Fibroblast of pulmonary artery (primary cell): ENCODE results near the gene RHBDF1.

Experiments used
- DNase-seq: peaks from one replicate; pipeline ENCODE4 v3.0.0-alpha.2; 2010; ENCODE audit warnings: low read depth
- H3K4me3 ChIP-seq: replicated peaks from 2 replicates; pipeline ENCODE4 v1.5.1; 2011; ENCODE audit warnings: low read depth, mild to moderate bottlenecking, control low read depth, low read length, moderate library complexity
- TF ChIP-seq, protein P1 (sequence below): IDR thresholded peaks from 2 replicates; pipeline ENCODE4 v1.5.1; 2011; ENCODE audit warnings: mild to moderate bottlenecking, control low read depth, low read length, inconsistent platforms; ENCODE audit errors: missing control alignments

RHBDF1 gene

DNA sequence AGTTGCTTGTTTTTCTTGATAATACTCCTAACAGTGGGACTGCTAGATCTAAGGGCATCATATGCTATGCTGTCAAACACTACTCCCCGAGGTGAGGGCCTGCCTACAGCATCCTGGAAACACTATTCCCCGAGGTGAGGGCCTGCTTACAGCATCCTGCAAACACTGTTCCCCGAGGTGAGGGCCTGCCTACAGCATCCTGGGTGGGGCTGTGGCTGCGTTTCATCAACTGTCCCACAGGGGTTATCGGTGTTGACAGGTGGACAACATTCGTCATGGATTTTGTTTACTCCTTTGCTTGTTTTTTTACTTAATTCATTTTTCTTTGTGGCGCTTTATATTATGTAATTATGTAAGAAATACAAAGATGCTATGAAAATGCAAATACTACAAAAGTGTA, 43.6 kb upstream of the RHBDF1 start:
- TF ChIP-seq, protein P1, sequence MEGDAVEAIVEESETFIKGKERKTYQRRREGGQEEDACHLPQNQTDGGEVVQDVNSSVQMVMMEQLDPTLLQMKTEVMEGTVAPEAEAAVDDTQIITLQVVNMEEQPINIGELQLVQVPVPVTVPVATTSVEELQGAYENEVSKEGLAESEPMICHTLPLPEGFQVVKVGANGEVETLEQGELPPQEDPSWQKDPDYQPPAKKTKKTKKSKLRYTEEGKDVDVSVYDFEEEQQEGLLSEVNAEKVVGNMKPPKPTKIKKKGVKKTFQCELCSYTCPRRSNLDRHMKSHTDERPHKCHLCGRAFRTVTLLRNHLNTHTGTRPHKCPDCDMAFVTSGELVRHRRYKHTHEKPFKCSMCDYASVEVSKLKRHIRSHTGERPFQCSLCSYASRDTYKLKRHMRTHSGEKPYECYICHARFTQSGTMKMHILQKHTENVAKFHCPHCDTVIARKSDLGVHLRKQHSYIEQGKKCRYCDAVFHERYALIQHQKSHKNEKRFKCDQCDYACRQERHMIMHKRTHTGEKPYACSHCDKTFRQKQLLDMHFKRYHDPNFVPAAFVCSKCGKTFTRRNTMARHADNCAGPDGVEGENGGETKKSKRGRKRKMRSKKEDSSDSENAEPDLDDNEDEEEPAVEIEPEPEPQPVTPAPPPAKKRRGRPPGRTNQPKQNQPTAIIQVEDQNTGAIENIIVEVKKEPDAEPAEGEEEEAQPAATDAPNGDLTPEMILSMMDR = no peak
- DNase-seq = no peak
- H3K4me3 ChIP-seq = no peak overlapping the region

DNA sequence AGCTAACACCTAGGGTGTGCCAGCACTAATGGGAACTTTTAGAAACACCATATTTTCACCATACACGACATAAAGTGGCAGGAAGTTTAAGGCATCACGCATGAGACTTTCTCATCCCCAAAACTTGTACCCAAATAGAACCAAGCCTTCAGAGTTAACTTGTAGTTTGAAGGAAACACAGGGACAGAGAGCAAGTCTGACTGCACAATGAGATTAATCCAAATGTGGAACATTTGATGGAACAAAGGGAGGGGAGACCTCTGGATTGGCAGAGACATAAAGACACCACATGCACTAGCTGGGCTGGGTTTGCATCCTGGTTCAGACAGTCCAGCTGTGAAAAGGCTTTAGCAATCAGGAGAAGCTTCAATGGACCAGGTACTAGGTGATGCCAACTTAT, 41.9 kb upstream of the RHBDF1 start:
- no peak for DNase-seq
- no peak overlapping the region for H3K4me3 ChIP-seq
- TF ChIP-seq, protein P1 = no peak

DNA sequence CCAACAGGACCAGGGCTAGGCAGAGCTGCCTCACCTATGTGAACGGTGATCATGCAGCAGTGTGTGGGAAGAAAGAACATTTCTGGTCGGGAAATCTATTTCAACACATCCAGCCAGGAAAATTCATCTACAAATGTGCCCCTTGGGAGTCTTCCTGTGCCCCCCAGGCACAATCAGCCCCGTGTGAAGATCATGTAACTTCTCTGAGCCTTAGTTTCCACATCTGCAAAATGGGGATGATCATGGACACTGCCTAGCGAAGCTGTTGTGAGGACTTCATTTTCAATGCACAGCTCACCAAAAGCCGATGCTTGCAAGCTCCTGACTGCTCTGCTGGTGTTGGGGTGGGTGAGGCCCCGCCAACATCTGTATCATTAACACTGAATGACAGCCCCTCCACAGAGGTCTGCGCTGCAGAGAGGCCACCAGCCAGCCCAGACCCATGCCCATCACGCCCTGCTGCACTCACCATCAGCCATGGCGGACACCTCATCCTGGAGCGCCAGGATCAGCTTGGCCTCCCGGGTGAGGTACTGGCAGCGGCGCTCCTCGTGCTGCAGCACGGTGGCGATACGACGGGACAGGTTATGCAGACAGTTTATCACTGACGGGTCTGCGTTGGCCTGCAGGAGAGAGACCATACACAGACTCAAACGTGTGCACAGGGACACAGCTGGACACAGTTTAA, 39.9 kb upstream of the RHBDF1 start:
- TF ChIP-seq, protein P1 = no peak
- H3K4me3 ChIP-seq = no peak overlapping the region
- no peak for DNase-seq

DNA sequence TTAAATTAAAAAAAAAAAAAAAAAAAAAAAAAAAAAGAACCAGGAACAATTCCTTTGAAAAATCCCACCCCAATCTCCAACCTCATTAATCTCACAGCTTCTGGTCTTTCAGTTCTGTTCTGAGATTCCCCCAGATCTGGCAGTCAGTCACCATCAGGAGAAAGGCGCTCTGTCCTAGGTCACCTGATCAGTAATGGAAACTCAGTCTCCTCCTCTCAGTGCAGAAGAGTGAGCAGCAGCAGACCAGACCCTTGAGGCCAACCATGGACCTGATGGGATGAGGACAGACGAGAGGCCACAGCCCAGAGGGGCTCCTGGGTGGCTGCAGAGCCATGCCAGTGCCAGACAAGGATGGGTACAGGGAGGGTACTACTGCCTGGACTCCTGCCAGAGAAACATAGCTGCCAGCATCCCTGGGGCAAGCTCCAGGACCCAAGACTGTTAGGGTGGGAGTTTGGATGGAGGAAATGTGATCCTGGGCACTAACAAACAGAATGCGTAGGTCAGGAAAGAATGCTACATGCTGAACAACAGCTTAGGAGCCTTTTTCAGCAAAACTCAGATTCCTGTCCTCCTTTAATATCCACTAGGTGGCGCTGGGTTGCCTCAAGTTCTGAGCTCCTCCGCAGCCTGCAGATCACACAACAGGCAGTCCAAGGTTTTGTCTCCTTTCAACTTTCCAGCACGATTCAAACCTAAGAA, 34.3 kb upstream of the RHBDF1 start:
- no peak overlapping the region for H3K4me3 ChIP-seq
- peak; percentile 90 for DNase-seq
- TF ChIP-seq, protein P1 = peak; percentile 86

DNA sequence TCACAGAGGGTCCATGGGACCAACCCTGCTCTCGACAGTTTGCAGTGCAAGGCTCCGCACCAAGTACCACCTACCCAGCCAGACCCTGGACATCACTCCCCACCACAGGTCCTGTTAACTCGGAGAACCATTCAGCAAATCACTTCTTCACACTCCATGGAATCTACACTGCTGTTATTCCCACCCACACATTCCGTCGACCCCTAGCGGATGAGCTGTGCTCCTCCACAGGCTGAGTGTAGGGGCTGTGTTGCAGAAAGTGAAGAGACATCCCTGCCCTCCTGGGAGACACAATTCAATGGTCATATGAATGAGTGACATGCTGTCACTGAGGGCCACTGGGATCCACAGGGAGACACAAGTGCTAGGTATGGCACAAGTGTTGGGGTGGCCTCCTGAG, 33.1 kb upstream of the RHBDF1 start:
- no peak for DNase-seq
- TF ChIP-seq, protein P1 = no peak
- no peak overlapping the region for H3K4me3 ChIP-seq

DNA sequence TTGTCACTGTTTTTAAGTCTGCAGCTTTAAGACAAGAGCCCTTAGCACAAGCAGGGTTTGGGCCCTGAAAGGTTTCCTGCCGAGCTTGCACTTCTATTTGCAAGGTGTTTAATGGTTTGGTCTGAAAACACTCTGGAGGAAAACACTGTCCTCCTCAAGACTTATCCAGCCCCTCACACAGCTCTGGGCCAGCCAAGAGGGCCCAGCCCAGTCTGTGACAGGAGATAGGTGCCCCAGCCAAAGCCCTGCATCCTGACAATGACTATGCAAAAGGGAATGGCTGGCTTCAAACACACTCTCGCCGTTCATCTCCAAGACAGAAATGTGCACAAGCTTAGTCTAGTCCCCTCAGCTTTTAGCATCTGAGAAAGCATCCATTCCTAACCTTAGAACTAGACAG, 32.5 kb upstream of the RHBDF1 start:
- TF ChIP-seq, protein P1 = no peak
- H3K4me3 ChIP-seq = no peak overlapping the region
- no peak for DNase-seq
